GM18511 (cell line): ENCODE measurements around the gene SEMA3A.
"Not testable (repeated sequence)": the region's sequence is repeated elsewhere in the genome, so short reads cannot be mapped to it uniquely, and the experiment has no call there.

Experiments used
- ATAC-seq: cut with Tn5 transposase; IDR thresholded peaks from one replicate; pipeline ENCODE4 v1.9.1; 2021; ENCODE audit warnings: mild to moderate bottlenecking, moderate library complexity; ENCODE audit not compliant: unreplicated experiment

The SEMA3A gene

GRCh38 chr7:84159435-84159834 lies 35.2 kb downstream of the SEMA3A start:
- ATAC-seq = no peak

GRCh38 chr7:84157171-84157570 lies 37.4 kb downstream of the SEMA3A start:
- no peak for ATAC-seq

GRCh38 chr7:84154991-84155781 lies 39.4 kb downstream of the SEMA3A start:
- ATAC-seq = no peak

- ATAC-seq = no peak
These were observed 41.6 kb downstream of the SEMA3A start for GRCh38 chr7:84152995-84153394.

GRCh38 chr7:84150370-84150769 lies 44.2 kb downstream of the SEMA3A start:
- ATAC-seq = not testable (repeated sequence)

GRCh38 chr7:84149573-84149972 lies 45.0 kb downstream of the SEMA3A start:
- ATAC-seq = no peak

- ATAC-seq = no peak
These were observed 48.7 kb downstream of the SEMA3A start for GRCh38 chr7:84145892-84146291.

- no peak for ATAC-seq
These were observed 49.7 kb downstream of the SEMA3A start for GRCh38 chr7:84144935-84145334.

- no peak for ATAC-seq
These were observed 50.1 kb downstream of the SEMA3A start for GRCh38 chr7:84144480-84144879.

GRCh38 chr7:84142726-84143125 lies 51.9 kb downstream of the SEMA3A start:
- ATAC-seq = no peak

GRCh38 chr7:84139986-84140729 lies 54.4 kb downstream of the SEMA3A start:
- ATAC-seq = no peak

GRCh38 chr7:84138411-84138810 lies 56.2 kb downstream of the SEMA3A start:
- ATAC-seq = no peak

- no peak for ATAC-seq
These were observed 56.8 kb downstream of the SEMA3A start for GRCh38 chr7:84137812-84138211.

- ATAC-seq = no peak
These were observed 57.8 kb downstream of the SEMA3A start for GRCh38 chr7:84136809-84137208.

- no peak for ATAC-seq
These were observed 58.3 kb downstream of the SEMA3A start for GRCh38 chr7:84136336-84136735.

- no peak for ATAC-seq
These were observed 60.4 kb downstream of the SEMA3A start for GRCh38 chr7:84134169-84134568.

GRCh38 chr7:84125654-84126053 lies 68.9 kb downstream of the SEMA3A start:
- ATAC-seq = no peak

- no peak for ATAC-seq
These were observed 70.5 kb downstream of the SEMA3A start for GRCh38 chr7:84123965-84124547.

- no peak for ATAC-seq
These were observed 71.8 kb downstream of the SEMA3A start for GRCh38 chr7:84122582-84123360.

- ATAC-seq = no peak
These were observed 77.3 kb downstream of the SEMA3A start for GRCh38 chr7:84117304-84117703.
